ENCODE measurements around the gene RASIP1.
A peak's percentile ranks its signal among the peaks of the same experiment; 100 is the strongest.
"Not testable (repeated sequence)": the region's sequence is repeated elsewhere in the genome, so short reads cannot be mapped to it uniquely, and the experiment has no call there.

RASIP1 gene

GRCh38 chr19:48740164-48740972, at the start of gene RASIP1:
Gene RASIP1, minus strand, starts transcription at chr19:48740610. Its CDS starts 328 bp downstream, at chr19:48740282.
- no peak for DNase-seq (ENCODE audit: low spot score)

GRCh38 chr19:48787331-48787730, 46.9 kb upstream of the RASIP1 start:
- not testable (repeated sequence) for DNase-seq (ENCODE audit: low spot score)

GRCh38 chr19:48786422-48786821, 46.0 kb upstream of the RASIP1 start:
- DNase-seq (ENCODE audit: low spot score): not testable (repeated sequence)

- DNase-seq (ENCODE audit: low spot score): no peak
Measured at GRCh38 chr19:48784527-48784926, 44.1 kb upstream of the RASIP1 start.

- DNase-seq (ENCODE audit: low spot score): no peak
Measured at GRCh38 chr19:48780631-48781391, 40.4 kb upstream of the RASIP1 start.

GRCh38 chr19:48779636-48780035, 39.2 kb upstream of the RASIP1 start:
- no peak for DNase-seq (ENCODE audit: low spot score)

- no peak for DNase-seq (ENCODE audit: low spot score)
Measured at GRCh38 chr19:48777720-48778119, 37.3 kb upstream of the RASIP1 start.

GRCh38 chr19:48777139-48777538, 36.7 kb upstream of the RASIP1 start:
- no peak for DNase-seq (ENCODE audit: low spot score)

GRCh38 chr19:48772503-48772953, 32.1 kb upstream of the RASIP1 start:
- DNase-seq (ENCODE audit: low spot score): no peak

GRCh38 chr19:48770734-48771472, 30.5 kb upstream of the RASIP1 start:
- DNase-seq (ENCODE audit: low spot score): no peak

- no peak for DNase-seq (ENCODE audit: low spot score)
Measured at GRCh38 chr19:48770266-48770665, 29.9 kb upstream of the RASIP1 start.

- no peak for DNase-seq (ENCODE audit: low spot score)
Measured at GRCh38 chr19:48768994-48769713, 28.7 kb upstream of the RASIP1 start.

GRCh38 chr19:48768171-48768753, 27.9 kb upstream of the RASIP1 start:
- DNase-seq (ENCODE audit: low spot score): not testable (repeated sequence)

- not testable (repeated sequence) for DNase-seq (ENCODE audit: low spot score)
Measured at GRCh38 chr19:48765816-48766215, 25.4 kb upstream of the RASIP1 start.

GRCh38 chr19:48760504-48761205, 20.2 kb upstream of the RASIP1 start:
- DNase-seq (ENCODE audit: low spot score): peak; percentile 51

- DNase-seq (ENCODE audit: low spot score): no peak
Measured at GRCh38 chr19:48757741-48758144, 17.3 kb upstream of the RASIP1 start.

GRCh38 chr19:48757089-48757675, 16.8 kb upstream of the RASIP1 start:
- DNase-seq (ENCODE audit: low spot score): no peak

- no peak for DNase-seq (ENCODE audit: low spot score)
Measured at GRCh38 chr19:48756686-48757085, 16.3 kb upstream of the RASIP1 start.

- DNase-seq (ENCODE audit: low spot score): no peak
Measured at GRCh38 chr19:48756212-48756611, 15.8 kb upstream of the RASIP1 start.

GRCh38 chr19:48755787-48756186, 15.4 kb upstream of the RASIP1 start:
- no peak for DNase-seq (ENCODE audit: low spot score)

Data from HuH-7 (cell line).